Measurements from ENCODE around the gene KRTAP10-2. TPM values are rescaled to one million over a fixed set of nuclear protein-coding genes. Genes with fewer than 3 reads are reported as not detected.

The KRTAP10-2 gene
- total RNA-seq, 1 experiment from 2014 or later, result not detected

GRCh38 chr21:44506279-44507255 is 44.7 kb downstream of the KRTAP10-2 start:
- Histone ChIP-seq H4K20me1 (ENCODE audit: insufficient read depth) (no peaks in the 10 kb centered on the region), H3K27ac (ENCODE audit: low read depth, low read length) (no peak overlapping the region), H3K4me1 (ENCODE audit: control insufficient read depth in 1 of 2, insufficient read depth in 2 of 2, low read length in 2 of 2) (peaks cover 9 to 15% of the 10 kb centered on the region in 2 experiments), H3K4me3 (replicated peaks in 1 of 2; ENCODE audit: low read depth in 1 of 2, low read length in 2 of 2) (no peak overlapping the region), H3K9me3 (ENCODE audit: control insufficient read depth in 1 of 2, insufficient read depth in 1 of 2, low read depth in 1 of 2, low read length in 2 of 2) (no peaks in the 10 kb centered on the region), H3K27me3 (ENCODE audit: insufficient read depth, low read length) (no peaks in the 10 kb centered on the region), H2AFZ (ENCODE audit: low read depth, low read length, poor library complexity, severe bottlenecking) (no peak overlapping the region), H3K79me2 (ENCODE audit: insufficient read depth, low read length) (no peaks in the 10 kb centered on the region), H3K9ac (ENCODE audit: low read length) (no peak overlapping the region), H3K36me3 (ENCODE audit: control insufficient read depth in 1 of 2, insufficient read depth in 2 of 2, low read length in 2 of 2) (no peaks in the 10 kb centered on the region), H3K4me2 (ENCODE audit: low read length) (no peak overlapping the region), H3K9me2 (ENCODE audit: insufficient read depth) (no peaks in the 10 kb centered on the region)
- intact Hi-C loops (cut with micrococcal nuclease), result no loop called here
- RAD21 ChIA-PET (ENCODE audit: low non-redundant PET in 1 of 2, low total read pairs in 2 of 2, uncharacterized antibody in 2 of 2, unreplicated experiment in 2 of 2), result no interaction called here
- DNase-seq (ENCODE audit: low read depth, low spot score), result no peak
- ATAC-seq, result no peak
- CTCF ChIA-PET, result no interaction called here
- POLR2A ChIA-PET, result no interaction called here
- BruUV-seq (replicated peaks), result no TSS peak
- no peak for TF ChIP-seq ZFX (IDR thresholded peaks at IDR 0.05)
- no peak for TF ChIP-seq EZH2phosphoT487 (IDR thresholded peaks at IDR 0.05; ENCODE audit: borderline replicate concordance)
- TF ChIP-seq ZNF274 (IDR thresholded peaks at IDR 0.05; ENCODE audit: low read depth, low read length), result no peak
- no peak for TF ChIP-seq TCF7L2 (IDR thresholded peaks at IDR 0.05; ENCODE audit: borderline replicate concordance, extremely low read depth, insufficient read depth, insufficient read length)
- no peak for TF ChIP-seq MAX (IDR thresholded peaks at IDR 0.05)
- TF ChIP-seq ZBTB33 (IDR thresholded peaks at IDR 0.05; ENCODE audit: extremely low read depth, insufficient replicate concordance, low read length), result no peak
- no peak for TF ChIP-seq FOSL1 (IDR thresholded peaks at IDR 0.05; ENCODE audit: low read depth)
- no peak for TF ChIP-seq EGR1 (IDR thresholded peaks at IDR 0.05; ENCODE audit: low read depth)
- TF ChIP-seq, protein P1, sequence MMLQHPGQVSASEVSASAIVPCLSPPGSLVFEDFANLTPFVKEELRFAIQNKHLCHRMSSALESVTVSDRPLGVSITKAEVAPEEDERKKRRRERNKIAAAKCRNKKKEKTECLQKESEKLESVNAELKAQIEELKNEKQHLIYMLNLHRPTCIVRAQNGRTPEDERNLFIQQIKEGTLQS (IDR thresholded peaks at IDR 0.05), result no peak
- TF ChIP-seq SIN3A (IDR thresholded peaks at IDR 0.05; ENCODE audit: low read depth), result no peak
- no peak for TF ChIP-seq CBX3 (IDR thresholded peaks at IDR 0.05; ENCODE audit: low read depth)
- no peak for TF ChIP-seq EZH2 (IDR thresholded peaks at IDR 0.05)
- TF ChIP-seq POLR2AphosphoS5 (IDR thresholded peaks at IDR 0.05; ENCODE audit: low read depth, low read length), result no peak
- TF ChIP-seq YY1 (IDR thresholded peaks at IDR 0.05; ENCODE audit: extremely low read depth, insufficient replicate concordance, low read depth, low read length), result no peak
- no peak for TF ChIP-seq POLR2A (IDR thresholded peaks at IDR 0.05; ENCODE audit: borderline replicate concordance, extremely low read depth, insufficient read depth, insufficient read length)
- no peak for TF ChIP-seq SRF (IDR thresholded peaks at IDR 0.05; ENCODE audit: low read depth)
- TF ChIP-seq, protein P2, sequence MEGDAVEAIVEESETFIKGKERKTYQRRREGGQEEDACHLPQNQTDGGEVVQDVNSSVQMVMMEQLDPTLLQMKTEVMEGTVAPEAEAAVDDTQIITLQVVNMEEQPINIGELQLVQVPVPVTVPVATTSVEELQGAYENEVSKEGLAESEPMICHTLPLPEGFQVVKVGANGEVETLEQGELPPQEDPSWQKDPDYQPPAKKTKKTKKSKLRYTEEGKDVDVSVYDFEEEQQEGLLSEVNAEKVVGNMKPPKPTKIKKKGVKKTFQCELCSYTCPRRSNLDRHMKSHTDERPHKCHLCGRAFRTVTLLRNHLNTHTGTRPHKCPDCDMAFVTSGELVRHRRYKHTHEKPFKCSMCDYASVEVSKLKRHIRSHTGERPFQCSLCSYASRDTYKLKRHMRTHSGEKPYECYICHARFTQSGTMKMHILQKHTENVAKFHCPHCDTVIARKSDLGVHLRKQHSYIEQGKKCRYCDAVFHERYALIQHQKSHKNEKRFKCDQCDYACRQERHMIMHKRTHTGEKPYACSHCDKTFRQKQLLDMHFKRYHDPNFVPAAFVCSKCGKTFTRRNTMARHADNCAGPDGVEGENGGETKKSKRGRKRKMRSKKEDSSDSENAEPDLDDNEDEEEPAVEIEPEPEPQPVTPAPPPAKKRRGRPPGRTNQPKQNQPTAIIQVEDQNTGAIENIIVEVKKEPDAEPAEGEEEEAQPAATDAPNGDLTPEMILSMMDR (IDR thresholded peaks at IDR 0.05 in 2 of 3, conservative IDR thresholded peaks at IDR 0.05 in 1 of 3; ENCODE audit: borderline replicate concordance in 1 of 3, insufficient read depth in 1 of 3, low read depth in 2 of 3, low read length in 2 of 3), result no peak
- no peak for TF ChIP-seq CEBPB (IDR thresholded peaks at IDR 0.05; ENCODE audit: low read depth)
- TF ChIP-seq SP1 (IDR thresholded peaks at IDR 0.05; ENCODE audit: low read depth), result no peak
- no peak for TF ChIP-seq ELF1 (IDR thresholded peaks at IDR 0.05; ENCODE audit: borderline replicate concordance, low read depth)

All from HCT116 (cell line).